H1 (cell line): ENCODE measurements around the gene CCDC196. TPM values are rescaled to one million over a fixed set of nuclear protein-coding genes. Genes with fewer than 3 reads are reported as not detected.
"Not testable (repeated sequence)": the region's sequence is repeated elsewhere in the genome, so short reads cannot be mapped to it uniquely, and the experiment has no call there.

ENCODE experiments used
- CTCF ChIA-PET: fragments of 300-600 bp; sonication (Branson Sonifier 250); formaldehyde crosslinking; loops from one replicate; lab custom pipeline; 2021; ENCODE audit not compliant: partially characterized antibody; lab: Charles Lee
- POLR2A ChIA-PET: fragments of 300-600 bp; sonication (Branson Sonifier 250); formaldehyde crosslinking; loops from one replicate; lab custom pipeline; 2021; ENCODE audit warnings: inconsistent platforms; ENCODE audit not compliant: partially characterized antibody; lab: Charles Lee
- DNase-seq, 2 experiments: peaks; one replicate each; pipeline versions ENCODE4 v3.0.0 to v3.0.0-alpha.2; 2010 to 2022; ENCODE audit warnings: low spot score in 2 of 2, low read depth in 1 of 2, mixed read lengths in 1 of 2
- FAIRE-seq: peaks from 2 replicates; lab custom pipeline; 2011; peaks lifted over from hg19 to GRCh38; lab: Jason Lieb, UNC
- H2AFZ ChIP-seq: 2 replicates; pipeline ENCODE4 v1.8.1; 2012; ENCODE audit warnings: low read length, inconsistent platforms
- H2AK5ac ChIP-seq: 2 replicates; pipeline ENCODE4 v1.6.1; 2013; ENCODE audit warnings: low read depth, low read length
- H2BK120ac ChIP-seq: replicated peaks from 2 replicates; pipeline ENCODE3; 2013; ENCODE audit warnings: low read depth, low read length, inconsistent platforms
- H2BK12ac ChIP-seq: 2 replicates; pipeline ENCODE4 v1.6.1; 2013; ENCODE audit warnings: low read depth, low read length
- H2BK15ac ChIP-seq: 2 replicates; pipeline ENCODE4 v1.6.1; 2013; ENCODE audit warnings: low read length
- H2BK20ac ChIP-seq: 2 replicates; pipeline ENCODE4 v1.6.1; 2013; ENCODE audit warnings: low read length
- H2BK5ac ChIP-seq: 2 replicates; pipeline ENCODE4 v1.6.1; 2013; ENCODE audit warnings: low read depth, low read length
- H3K14ac ChIP-seq: 2 replicates; pipeline ENCODE4 v1.6.1; 2013; ENCODE audit warnings: inconsistent platforms; ENCODE audit not compliant: insufficient read length
- H3K18ac ChIP-seq: 2 replicates; pipeline ENCODE4 v1.6.1; 2013; ENCODE audit warnings: low read length; ENCODE audit errors: extremely low read depth
- H3K23ac ChIP-seq: 2 replicates; pipeline ENCODE4 v1.6.1; 2013; ENCODE audit warnings: inconsistent platforms; ENCODE audit not compliant: insufficient read length
- H3K23me2 ChIP-seq: 2 replicates; pipeline ENCODE4 v1.6.1; 2013; ENCODE audit warnings: low read depth, low read length
- H3K27ac ChIP-seq: 2 replicates; pipeline ENCODE4 v1.6.1; 2011; ENCODE audit warnings: low read depth, low read length, inconsistent platforms
- H3K27me3 ChIP-seq, 4 experiments: replicated peaks in 1 of 4; 1 replicate in 1 of 4; 2 replicates in 3 of 4; pipeline versions ENCODE4 v1.6.1 to v1.8.1; 2011 to 2013; ENCODE audit warnings: low read length in 3 of 4, mild to moderate bottlenecking in 3 of 4, inconsistent platforms in 2 of 4, mixed read lengths in 2 of 4, moderate library complexity in 1 of 4; ENCODE audit not compliant: control insufficient read depth in 3 of 4, insufficient read depth in 3 of 4; ENCODE audit errors: extremely low read depth in 1 of 4
- H3K36me3 ChIP-seq, 4 experiments: 2 replicates each; pipeline versions ENCODE4 v1.6.1 to v1.8.1; 2011 to 2013; ENCODE audit warnings: mild to moderate bottlenecking in 4 of 4, low read length in 3 of 4, moderate library complexity in 2 of 4, control low read depth in 1 of 4, inconsistent platforms in 1 of 4; ENCODE audit not compliant: insufficient read depth in 4 of 4, control insufficient read depth in 2 of 4
- H3K4ac ChIP-seq: replicated peaks from 2 replicates; pipeline ENCODE3; 2013; ENCODE audit warnings: low read length, low read depth, mixed read lengths, inconsistent platforms; ENCODE audit not compliant: insufficient read length
- H3K4me1 ChIP-seq, 4 experiments: replicated peaks in 1 of 4; 1 replicate in 1 of 4; 2 replicates in 3 of 4; pipeline versions ENCODE4 v1.6.1 to v1.8.1; 2011 to 2013; ENCODE audit warnings: low read length in 3 of 4, inconsistent platforms in 2 of 4, mixed read lengths in 1 of 4; ENCODE audit not compliant: insufficient read depth in 4 of 4, control insufficient read depth in 3 of 4
- H3K4me2 ChIP-seq, 2 experiments: 2 replicates each; pipeline versions ENCODE4 v1.6.1 to v1.8.1; 2011 to 2013; ENCODE audit warnings: low read depth in 2 of 2, low read length in 2 of 2, control low read depth in 1 of 2, inconsistent platforms in 1 of 2, mild to moderate bottlenecking in 1 of 2; ENCODE audit not compliant: insufficient read depth in 1 of 2
- H3K4me3 ChIP-seq, 4 experiments: fragments of 200-600, 300-600 bp in 1 of 4; sonication (generic), shearing (Covaris generic), sonication (Bioruptor Twin) in 1 of 4; 2 replicates each; pipeline versions ENCODE4 v1.5.1 to v1.8.1; 2011 to 2016; ENCODE audit warnings: low read length in 4 of 4, low read depth in 3 of 4, control low read depth in 2 of 4, inconsistent platforms in 2 of 4, mild to moderate bottlenecking in 2 of 4, mixed read lengths in 1 of 4, moderate library complexity in 1 of 4; ENCODE audit not compliant: insufficient read depth in 2 of 4; ENCODE audit errors: extremely low read depth in 1 of 4
- H3K56ac ChIP-seq: replicated peaks from 2 replicates; pipeline ENCODE3; 2013; ENCODE audit warnings: low read depth, mild to moderate bottlenecking, mixed read lengths, low read length, inconsistent platforms; ENCODE audit not compliant: insufficient read length
- H3K79me1 ChIP-seq: 2 replicates; pipeline ENCODE4 v1.6.1; 2013; ENCODE audit warnings: low read depth, low read length, control low read depth
- H3K79me2 ChIP-seq, 2 experiments: 2 replicates each; pipeline versions ENCODE4 v1.6.1 to v1.8.1; 2012 to 2013; ENCODE audit warnings: low read length in 2 of 2, mild to moderate bottlenecking in 2 of 2, inconsistent platforms in 1 of 2; ENCODE audit not compliant: insufficient read depth in 2 of 2, control insufficient read depth in 1 of 2
- H3K9ac ChIP-seq, 4 experiments: replicated peaks in 1 of 4; 1 replicate in 1 of 4; 2 replicates in 3 of 4; pipeline versions ENCODE4 v1.6.1 to v1.8.1; 2011 to 2013; ENCODE audit warnings: low read depth in 3 of 4, low read length in 3 of 4, control low read depth in 2 of 4, mild to moderate bottlenecking in 2 of 4, moderate library complexity in 2 of 4, inconsistent platforms in 1 of 4; ENCODE audit errors: extremely low read depth in 1 of 4
- H3K9me3 ChIP-seq, 2 experiments: 2 replicates each; pipeline versions ENCODE4 v1.6.1 to v1.8.1; 2012 to 2013; ENCODE audit warnings: mild to moderate bottlenecking in 2 of 2, moderate library complexity in 2 of 2, control low read depth in 1 of 2, inconsistent platforms in 1 of 2, low read depth in 1 of 2, low read length in 1 of 2, mixed read lengths in 1 of 2; ENCODE audit not compliant: insufficient read depth in 2 of 2
- H4K20me1 ChIP-seq, 2 experiments: replicated peaks in 1 of 2; 2 replicates each; pipeline versions ENCODE3 to v1.8.1; 2011 to 2013; ENCODE audit warnings: inconsistent platforms in 2 of 2, low read length in 2 of 2, mild to moderate bottlenecking in 1 of 2; ENCODE audit not compliant: insufficient read depth in 2 of 2, control insufficient read depth in 1 of 2
- H4K5ac ChIP-seq: 2 replicates; pipeline ENCODE4 v1.6.1; 2013; ENCODE audit warnings: low read length, low read depth, mixed read lengths, inconsistent platforms; ENCODE audit not compliant: insufficient read length
- H4K8ac ChIP-seq: 2 replicates; pipeline ENCODE4 v1.8.0; 2013; ENCODE audit warnings: mild to moderate bottlenecking, moderate library complexity, low read length, inconsistent platforms; ENCODE audit not compliant: insufficient read depth; ENCODE audit errors: extremely low read depth
- H4K91ac ChIP-seq: replicated peaks from 2 replicates; pipeline ENCODE3; 2013; ENCODE audit warnings: low read length, mixed read lengths, inconsistent platforms; ENCODE audit not compliant: insufficient read length
- WGBS, 2 experiments: shearing (Covaris generic) in 1 of 2; methylation state at CpG; one replicate each; pipeline versions ENCODE4 v1.1.6 to v1.1.7; 2013 to 2015; ENCODE audit warnings: low lambda C conversion rate in 2 of 2, mixed read lengths in 2 of 2, inconsistent platforms in 1 of 2, low coverage in 1 of 2, missing lambda C conversion rate in 1 of 2; ENCODE audit not compliant: insufficient replicate concordance in 2 of 2, insufficient coverage in 1 of 2, insufficient read length in 1 of 2; ENCODE audit errors: extremely low coverage in 1 of 2, missing lambda C conversion rate in 1 of 2; 5-methylcytosine and 5-hydroxymethylcytosine counted together
- polyA plus RNA-seq, 7 experiments: library from polyadenylated mRNA; depleted of rRNA in 3 of 7; stranded (reverse) in 5 of 7; unstranded in 2 of 7; fragments of >200 nt in 5 of 7; fragments of 200-250 nt in 2 of 7; gene quantifications; 1 replicate in 5 of 7; 2 replicates in 1 of 7; 4 replicates in 1 of 7; pipeline versions ENCODE4 v1.2.1 to v1.2.3, GENCODE V29; 2011 to 2013; ENCODE audit warnings: missing spikeins in 2 of 7, mixed read lengths in 2 of 7
- total RNA-seq: library from RNA; stranded (reverse); fragmentation: NEBNext Ultra II Directional; extraction: Animal tissue kit (Norgen Biotek cat#: 25700); gene quantifications from 2 replicates; pipeline ENCODE4 v1.2.1, GENCODE V29; 2021

Gene CCDC196
- total and polyA plus RNA-seq, 2 of the 8 experiments (the other 6 are each of a cell fraction or from before 2014, with no cell fraction given): not detected

- H3K79me1 ChIP-seq, H2BK12ac ChIP-seq, H2BK15ac ChIP-seq, DNase-seq, H2BK120ac ChIP-seq, H2BK5ac ChIP-seq, H3K18ac ChIP-seq, H3K4me3 ChIP-seq, H4K91ac ChIP-seq, H3K27ac ChIP-seq, H2AFZ ChIP-seq, H3K36me3 ChIP-seq, H2AK5ac ChIP-seq, H3K9ac ChIP-seq, H4K20me1 ChIP-seq, H4K8ac ChIP-seq, H3K23ac ChIP-seq, H3K56ac ChIP-seq, H3K14ac ChIP-seq, H4K5ac ChIP-seq, H3K4me2 ChIP-seq, H3K4me1 ChIP-seq, H3K79me2 ChIP-seq, H2BK20ac ChIP-seq, CTCF ChIA-PET, H3K4ac ChIP-seq, H3K9me3 ChIP-seq, H3K23me2 ChIP-seq, POLR2A ChIA-PET, FAIRE-seq, H3K27me3 ChIP-seq: not testable (repeated sequence)
- WGBS, 2 experiments: 92% methylated on average over 5 of the region's 5 CpGs; no CpG with 5 or more reads in 1 of the 2 experiments
Observed at GRCh38 chr14:66502836-66503235, 16.7 kb downstream of the CCDC196 start.
